Hematopoietic multipotent progenitor cell treated with erythropoietin and hydrocortisone succinate and interleukin-3 and kit ligand, for 15 days (in vitro differentiated cells): Measurements from ENCODE around the gene STX11.
A peak's percentile ranks its signal among the peaks of the same experiment; 100 is the strongest.
"Not testable (repeated sequence)": the region's sequence is repeated elsewhere in the genome, so short reads cannot be mapped to it uniquely, and the experiment has no call there.

Experiments
- DNase-seq: peaks from one replicate; pipeline ENCODE4 v3.0.0-alpha.2; 2015; ENCODE audit warnings: low spot score

STX11 gene

GRCh38 chr6:144149894-144150709, at the start of gene STX11:
TSS of gene STX11 (plus strand) at chr6:144150517. CDS start at chr6:144186628, 36,111 bp downstream.
- DNase-seq: peak; percentile 56

- DNase-seq: no peak
These were observed 47.2 kb upstream of the STX11 start for GRCh38 chr6:144103026-144103563.

- no peak for DNase-seq
These were observed 45.8 kb upstream of the STX11 start for GRCh38 chr6:144104488-144104887.

GRCh38 chr6:144104898-144105487, 45.3 kb upstream of the STX11 start:
- DNase-seq: peak; percentile 72

- no peak for DNase-seq
These were observed 44.1 kb upstream of the STX11 start for GRCh38 chr6:144106206-144106605.

GRCh38 chr6:144110210-144110609, 40.1 kb upstream of the STX11 start:
- no peak for DNase-seq

GRCh38 chr6:144113366-144113765, 37.0 kb upstream of the STX11 start:
- no peak for DNase-seq

- no peak for DNase-seq
These were observed 35.1 kb upstream of the STX11 start for GRCh38 chr6:144115219-144115618.

- DNase-seq: no peak
These were observed 30.9 kb upstream of the STX11 start for GRCh38 chr6:144119376-144119775.

- no peak for DNase-seq
These were observed 27.5 kb upstream of the STX11 start for GRCh38 chr6:144122861-144123260.

GRCh38 chr6:144123421-144123820, 26.9 kb upstream of the STX11 start:
- no peak for DNase-seq

- peak; percentile 48 for DNase-seq
These were observed 26.5 kb upstream of the STX11 start for GRCh38 chr6:144123836-144124235.

- no peak for DNase-seq
These were observed 23.2 kb upstream of the STX11 start for GRCh38 chr6:144127097-144127496.

- DNase-seq: no peak
These were observed 20.8 kb upstream of the STX11 start for GRCh38 chr6:144129469-144129868.

- DNase-seq: no peak
These were observed 19.0 kb upstream of the STX11 start for GRCh38 chr6:144131248-144131709.

GRCh38 chr6:144132167-144132690, 18.1 kb upstream of the STX11 start:
- not testable (repeated sequence) for DNase-seq

- no peak for DNase-seq
These were observed 17.0 kb upstream of the STX11 start for GRCh38 chr6:144133225-144133821.

- DNase-seq: no peak
These were observed 16.1 kb upstream of the STX11 start for GRCh38 chr6:144134176-144134575.

GRCh38 chr6:144134737-144135136, 15.6 kb upstream of the STX11 start:
- no peak for DNase-seq

GRCh38 chr6:144138542-144138941, 11.8 kb upstream of the STX11 start:
- DNase-seq: no peak

GRCh38 chr6:144139817-144140216, 10.5 kb upstream of the STX11 start:
- DNase-seq: no peak

GRCh38 chr6:144140867-144141266, 9.4 kb upstream of the STX11 start:
- no peak for DNase-seq

GRCh38 chr6:144141470-144141869, 8.8 kb upstream of the STX11 start:
- no peak for DNase-seq
